ENCODE measurements around the gene MIOX.

MIOX gene

GRCh38 chr22:50455201-50455600 is 31.5 kb upstream of the MIOX start:
- no peak for DNase-seq

DNA sequence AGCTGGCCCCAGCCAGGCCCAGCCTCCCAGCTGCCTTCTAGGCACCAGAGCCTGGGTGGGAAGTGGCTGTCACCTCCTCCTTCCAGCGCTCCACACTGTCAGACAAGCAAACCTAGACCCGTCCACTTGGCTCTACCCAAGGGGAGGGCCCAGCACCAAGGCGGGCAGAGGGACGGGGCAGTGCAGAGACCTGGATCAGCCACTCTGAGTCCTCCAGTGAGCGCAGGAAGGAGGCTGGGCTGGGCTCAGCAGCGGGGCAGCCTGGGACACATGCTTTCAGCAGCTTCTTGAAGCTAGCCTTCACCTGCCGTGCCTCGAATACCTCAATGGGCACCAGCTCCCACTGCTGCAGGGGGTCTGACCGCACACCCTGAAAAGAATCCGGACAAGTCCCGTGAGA is 30.6 kb upstream of the MIOX start:
- no peak for DNase-seq

DNA sequence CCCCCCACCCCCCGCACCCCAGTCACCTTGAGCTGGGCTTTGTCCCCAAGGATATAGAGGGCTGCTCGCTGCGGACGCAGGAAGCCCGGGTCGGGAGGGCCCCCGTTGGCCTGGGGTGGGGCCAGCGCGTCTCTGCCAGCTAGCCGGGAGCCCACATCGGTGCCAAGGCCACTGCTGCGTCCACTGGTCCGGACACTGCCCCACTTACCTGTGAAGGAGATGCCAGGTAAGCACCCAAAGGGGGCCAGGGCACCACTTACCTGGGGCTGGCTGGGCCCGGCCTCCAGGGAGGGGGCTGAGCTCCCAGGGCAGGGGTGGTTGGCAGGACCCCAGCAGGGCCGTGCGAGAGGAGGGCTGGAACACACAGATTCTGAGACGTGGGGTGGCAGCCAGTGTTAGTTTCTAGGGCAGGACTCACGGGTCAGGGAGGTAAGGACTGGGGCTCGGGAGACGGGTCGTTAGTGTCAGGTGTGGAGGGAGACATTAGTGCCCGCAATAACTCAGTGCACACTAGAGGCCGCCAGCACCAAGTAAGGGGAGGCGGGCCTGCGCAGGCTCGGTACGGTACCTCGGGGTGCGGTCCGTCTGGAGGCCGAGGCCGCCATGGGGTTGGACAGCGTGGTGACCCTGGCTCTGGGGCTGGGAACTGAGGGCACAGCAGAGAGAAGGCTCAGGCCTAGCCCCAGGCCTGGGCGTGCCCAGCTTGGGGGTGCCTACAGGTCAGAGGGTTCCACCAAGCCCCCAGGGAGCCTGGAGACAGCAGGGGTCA is 30.0 kb upstream of the MIOX start:
- peak in 1 of 2 experiments; percentile 17 for DNase-seq

- no peak for DNase-seq
Observed at GRCh38 chr22:50459016-50459415, 27.6 kb upstream of the MIOX start.

DNA sequence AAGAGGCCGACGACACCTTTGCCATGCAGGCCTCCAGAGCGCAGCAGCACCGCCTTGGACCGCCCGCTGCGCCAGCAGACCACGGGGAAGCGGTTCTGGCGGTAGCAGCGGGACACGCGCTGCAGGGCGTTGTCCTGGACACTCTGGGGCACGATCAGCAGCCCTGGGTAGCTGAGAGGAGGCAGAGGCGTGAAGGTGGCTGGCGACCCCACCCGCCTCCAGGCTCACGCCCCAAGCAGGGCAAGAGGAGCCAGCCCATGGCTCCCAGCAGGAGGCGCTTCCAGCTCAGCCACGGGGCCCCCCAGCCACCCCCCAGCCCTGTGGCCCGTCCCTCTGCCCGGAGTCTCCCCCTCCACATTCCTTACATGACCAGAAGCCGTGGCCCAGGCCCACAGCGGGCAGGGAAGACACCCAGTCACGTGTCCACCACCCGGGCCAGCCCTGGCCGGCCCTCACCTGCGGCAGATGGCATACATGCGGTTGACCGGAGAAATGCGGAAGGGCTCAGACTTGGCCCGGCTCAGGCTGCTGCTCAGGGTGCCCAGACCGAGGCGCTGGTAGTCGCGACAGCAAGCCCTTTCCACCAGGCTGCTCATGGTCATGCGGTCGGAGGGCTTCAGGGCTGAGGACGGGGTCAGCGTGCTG is 27.0 kb upstream of the MIOX start:
- DNase-seq: no peak

DNA sequence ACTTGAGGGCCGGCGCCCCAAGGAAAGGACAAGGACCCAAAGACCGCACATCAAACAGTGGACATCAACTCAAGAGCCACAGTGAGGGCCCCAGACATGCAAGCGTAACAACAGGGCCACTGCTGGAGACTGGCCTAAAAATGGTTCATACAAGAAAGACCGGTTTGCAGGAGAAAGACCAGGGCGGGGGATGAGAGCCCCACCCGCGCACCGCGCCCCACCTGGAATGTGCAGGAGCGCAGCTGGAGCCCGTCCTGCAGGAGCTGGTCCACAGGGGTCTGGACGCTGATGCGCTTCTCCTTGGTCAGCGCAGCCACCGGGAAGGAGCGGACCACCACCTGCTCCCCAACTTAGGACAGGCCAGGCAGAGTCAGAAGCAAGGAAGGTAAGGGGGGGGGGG is 25.7 kb upstream of the MIOX start:
- no peak for DNase-seq

GRCh38 chr22:50461536-50461935 is 25.1 kb upstream of the MIOX start:
- no peak for DNase-seq

DNA sequence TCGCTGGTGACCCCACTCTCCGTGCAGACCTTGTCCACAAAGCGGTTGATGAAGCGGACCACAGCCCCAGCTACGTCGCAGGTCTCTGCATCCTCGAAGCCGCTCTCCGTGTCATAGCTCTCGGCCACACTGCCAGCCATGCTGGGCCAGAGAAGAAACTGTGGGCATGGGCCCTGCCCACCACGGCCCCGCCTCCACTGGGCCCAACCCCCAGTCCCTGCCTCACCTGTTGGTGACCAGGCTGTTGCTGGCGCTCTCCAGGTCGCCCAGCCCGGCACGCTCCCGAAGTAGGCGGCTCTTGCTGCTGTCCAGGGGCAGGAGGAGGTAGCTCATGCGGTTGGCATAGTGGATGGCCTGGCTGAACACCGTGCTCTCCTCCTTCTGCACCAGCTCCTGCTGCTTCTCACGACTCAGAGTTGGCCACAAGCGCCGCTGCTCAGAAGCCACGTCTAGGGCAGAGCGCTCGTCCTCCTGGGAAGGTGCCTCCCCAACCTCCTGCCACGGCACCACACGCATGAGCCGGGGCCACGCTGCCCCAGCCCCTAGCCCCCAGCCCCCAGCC is 24.6 kb upstream of the MIOX start:
- DNase-seq: no peak

- DNase-seq: no peak
Observed at GRCh38 chr22:50463188-50463900, 23.3 kb upstream of the MIOX start.

DNA sequence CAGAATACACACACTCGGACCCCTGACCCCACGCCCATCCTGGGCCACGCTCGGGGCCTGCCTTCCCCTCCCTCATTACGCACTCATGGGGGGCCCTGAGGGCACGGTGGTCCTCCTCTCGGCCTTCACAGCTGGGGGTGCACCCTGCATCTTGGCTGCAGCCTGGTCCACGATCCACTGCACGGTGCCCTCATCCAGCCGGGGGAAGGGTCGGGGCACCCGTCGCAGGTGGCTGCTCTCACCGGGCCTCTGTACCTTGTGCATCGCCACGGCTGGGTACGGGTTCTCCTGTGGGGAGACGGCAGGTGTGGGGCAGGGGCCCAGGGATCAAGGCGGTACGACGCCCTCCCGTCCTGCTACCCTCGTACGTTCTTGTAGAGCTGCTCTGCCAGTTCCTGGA is 22.2 kb upstream of the MIOX start:
- DNase-seq: no peak

DNA sequence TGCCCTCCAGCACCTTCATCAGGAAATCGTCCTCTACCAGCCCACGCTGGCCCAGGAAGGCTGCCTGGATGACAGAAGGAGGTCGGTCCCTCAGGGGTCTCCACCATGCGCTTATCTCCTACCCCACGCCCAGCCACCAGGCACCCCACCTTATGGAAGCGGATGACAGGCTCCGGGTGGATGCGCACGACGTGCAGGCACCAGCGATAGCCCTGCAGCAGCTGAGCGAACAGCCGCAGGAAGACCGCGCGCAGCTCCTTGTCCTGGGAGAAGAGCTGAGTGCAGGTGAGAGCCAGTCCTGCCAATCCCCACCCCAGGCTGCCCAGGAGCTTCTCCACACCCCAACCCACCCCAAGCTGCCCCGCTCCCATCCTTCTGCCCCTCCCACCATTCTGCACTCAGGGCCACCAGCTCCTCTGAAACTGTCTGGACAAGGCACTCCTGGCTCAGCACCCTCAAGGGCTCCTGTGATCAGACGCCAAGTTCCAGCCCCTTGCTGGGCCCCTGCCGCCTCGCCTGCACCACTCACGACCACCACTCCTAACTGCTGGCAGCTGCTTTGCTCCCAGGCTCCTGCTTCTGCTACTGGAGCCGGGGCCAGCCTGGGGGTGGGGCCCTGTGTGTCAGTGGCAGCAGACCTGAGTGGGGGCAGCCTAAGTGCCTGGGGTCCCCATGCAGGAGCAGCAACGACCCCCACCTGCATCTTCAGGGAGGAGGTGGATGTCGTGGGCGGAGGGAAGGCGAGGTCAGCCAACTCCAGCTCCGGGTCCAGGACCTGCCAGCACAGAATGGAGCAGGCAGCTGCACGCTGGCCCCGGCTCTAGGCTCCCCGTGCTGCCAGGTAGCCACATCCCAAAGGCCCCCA is 21.4 kb upstream of the MIOX start:
- no peak for DNase-seq

DNA sequence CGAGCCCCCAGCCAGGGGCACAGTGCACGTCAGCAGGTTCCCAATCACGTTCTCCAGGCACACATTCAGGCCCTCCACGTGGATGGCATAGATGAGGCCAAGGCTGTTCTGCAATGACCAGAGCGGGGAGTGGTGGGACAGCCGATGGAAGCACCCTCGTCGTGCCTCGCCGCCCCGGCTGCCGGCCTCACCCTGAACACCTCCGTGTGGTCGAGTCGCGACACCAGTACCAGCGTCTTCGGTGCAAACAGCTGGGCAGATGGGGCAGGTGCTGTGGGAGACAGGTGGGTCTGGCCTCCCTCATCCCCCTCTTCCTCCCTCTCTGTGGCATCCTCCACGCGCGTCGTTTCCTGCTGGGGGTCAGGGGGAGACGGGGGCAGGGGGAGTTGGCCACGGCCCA is 19.3 kb upstream of the MIOX start:
- no peak for DNase-seq

- no peak for DNase-seq
Observed at GRCh38 chr22:50467773-50468440, 18.8 kb upstream of the MIOX start.

GRCh38 chr22:50468626-50469025 is 18.0 kb upstream of the MIOX start:
- DNase-seq: no peak

- peak; percentile 92 to 94 for DNase-seq
Observed at GRCh38 chr22:50469377-50470305, 17.0 kb upstream of the MIOX start.

GRCh38 chr22:50470491-50470890 is 16.2 kb upstream of the MIOX start:
- DNase-seq: peak in 1 of 2 experiments; percentile 26

DNA sequence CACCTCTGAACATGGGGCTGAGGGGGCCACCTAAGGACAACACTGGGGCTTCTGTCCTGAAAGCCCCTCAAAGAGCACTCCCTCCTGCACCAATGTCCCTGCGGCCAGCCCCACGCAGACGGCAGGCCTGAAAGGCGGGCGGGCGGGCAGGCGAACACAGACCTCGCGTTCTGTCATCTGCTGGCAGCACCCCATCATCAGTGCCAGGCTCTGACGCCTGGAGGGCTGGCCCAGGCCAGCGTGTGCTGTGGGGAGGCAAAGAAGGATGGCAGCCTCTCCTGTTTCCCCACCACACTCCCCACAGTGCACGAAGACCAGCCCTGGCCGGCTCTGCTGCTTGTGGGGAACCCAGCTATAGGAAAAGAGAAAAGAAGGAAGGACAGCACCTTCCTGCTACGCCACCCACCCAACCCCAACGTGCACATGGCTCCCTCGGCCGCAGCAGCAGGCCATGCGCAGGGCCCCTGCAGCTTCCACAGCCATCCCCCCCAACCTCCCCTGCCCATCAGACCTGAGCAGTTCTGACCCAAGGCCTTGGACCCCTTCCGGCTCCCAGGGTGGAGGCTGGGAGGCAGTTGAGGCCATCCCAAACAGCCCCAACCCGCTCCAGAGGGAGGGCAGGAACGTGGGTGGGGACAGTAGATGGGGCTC is 15.3 kb upstream of the MIOX start:
- DNase-seq: no peak

DNA sequence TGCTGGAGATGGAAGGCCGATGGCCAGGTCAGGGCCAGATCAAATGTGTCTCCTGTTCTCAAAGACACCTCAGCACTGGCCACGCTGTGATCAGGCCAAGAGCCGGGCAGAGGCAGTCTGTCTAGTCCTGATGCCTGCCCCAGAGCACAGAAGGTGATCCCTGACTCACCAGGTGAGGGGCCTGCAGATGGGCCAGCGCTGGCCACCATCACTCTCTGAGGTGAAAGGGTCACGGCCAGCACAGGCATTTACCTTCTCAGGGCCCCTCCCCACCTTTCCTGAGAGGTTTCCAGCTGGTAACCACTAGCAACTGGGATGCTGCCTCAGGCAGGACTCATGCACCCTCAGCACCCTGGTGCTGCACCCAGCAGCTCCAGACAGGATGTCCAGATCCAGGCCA is 14.7 kb upstream of the MIOX start:
- no peak for DNase-seq

GRCh38 chr22:50473088-50473487 is 13.6 kb upstream of the MIOX start:
- DNase-seq: peak; percentile 46 to 55
